ENCODE measurements around the gene PLP1. TPM values are rescaled to one million over a fixed set of nuclear protein-coding genes. Genes with fewer than 3 reads are reported as not detected.

The PLP1 gene
- polyA plus RNA-seq, 2 of the 4 experiments (the other 2 are of a cell fraction): not detected

DNA sequence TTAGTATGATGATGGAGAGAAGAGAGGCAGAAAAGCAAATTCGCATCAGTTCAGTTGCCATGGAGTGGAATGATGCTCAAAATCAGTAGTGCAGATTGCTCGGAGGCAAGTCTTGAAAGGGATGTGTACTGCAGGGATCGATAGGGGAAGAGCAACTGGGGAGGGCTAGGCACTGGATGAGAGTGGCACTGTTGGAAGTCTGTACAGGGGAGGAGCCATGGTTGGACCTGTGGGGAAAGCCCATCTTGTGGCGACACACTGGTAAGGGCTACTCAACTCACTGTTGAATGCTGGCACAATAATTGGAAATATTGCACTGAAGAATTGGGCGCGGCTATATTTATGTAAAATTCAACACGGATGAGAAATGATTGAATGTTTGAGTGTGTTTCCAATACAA lies 54.2 kb downstream of the PLP1 start:
- no peak for TF ChIP-seq HOXB13 (CRISPR knock-in tag; IDR thresholded peaks at IDR 0.05; ENCODE audit: low read depth)
- no peak for TF ChIP-seq KDM5A (IDR thresholded peaks at IDR 0.05)
- TF ChIP-seq, protein P1, sequence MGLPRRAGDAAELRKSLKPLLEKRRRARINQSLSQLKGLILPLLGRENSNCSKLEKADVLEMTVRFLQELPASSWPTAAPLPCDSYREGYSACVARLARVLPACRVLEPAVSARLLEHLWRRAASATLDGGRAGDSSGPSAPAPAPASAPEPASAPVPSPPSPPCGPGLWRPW (IDR thresholded peaks at IDR 0.05): no peak
- no peak for TF ChIP-seq KDM1A (IDR thresholded peaks at IDR 0.05; ENCODE audit: low read depth)
- TF ChIP-seq, protein P2, sequence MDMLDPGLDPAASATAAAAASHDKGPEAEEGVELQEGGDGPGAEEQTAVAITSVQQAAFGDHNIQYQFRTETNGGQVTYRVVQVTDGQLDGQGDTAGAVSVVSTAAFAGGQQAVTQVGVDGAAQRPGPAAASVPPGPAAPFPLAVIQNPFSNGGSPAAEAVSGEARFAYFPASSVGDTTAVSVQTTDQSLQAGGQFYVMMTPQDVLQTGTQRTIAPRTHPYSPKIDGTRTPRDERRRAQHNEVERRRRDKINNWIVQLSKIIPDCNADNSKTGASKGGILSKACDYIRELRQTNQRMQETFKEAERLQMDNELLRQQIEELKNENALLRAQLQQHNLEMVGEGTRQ (IDR thresholded peaks at IDR 0.05): no peak
- TF ChIP-seq HDAC2 (IDR thresholded peaks at IDR 0.05): no peak
- TF ChIP-seq JUNB (IDR thresholded peaks at IDR 0.05): no peak
- no peak for TF ChIP-seq ZSCAN20 (CRISPR knock-in tag; IDR thresholded peaks at IDR 0.05)
- TF ChIP-seq FOSL2 (IDR thresholded peaks at IDR 0.05): no peak
- no peak for TF ChIP-seq FOSL2 (CRISPR knock-in tag; IDR thresholded peaks at IDR 0.05)
- 60% methylated on average over 7 of the region's 7 CpGs for WGBS (ENCODE audit: missing lambda C conversion rate)
- no peak overlapping the region for H3K4me3 ChIP-seq
- ATAC-seq: no peak
- ChIA-PET POLR2A (no interaction called here), CTCF (interaction anchor here (1.0 to 1.8 kb wide), 3 partner anchors 12 to 14 kb away, joined by 5 to 11 read pairs (median 7); no protein-coding TSS in a partner anchor)
- no peak overlapping the region for H3K27ac ChIP-seq
- no peak for DNase-seq (ENCODE audit: low read depth in 1 of 2, low spot score in 1 of 2)
- H3K4me1 ChIP-seq: no peaks in the 10 kb centered on the region
- no peaks in the 10 kb centered on the region for H3K9me3 ChIP-seq
- FAIRE-seq: no peak
- H3K4me2 ChIP-seq: no peak overlapping the region

DNA sequence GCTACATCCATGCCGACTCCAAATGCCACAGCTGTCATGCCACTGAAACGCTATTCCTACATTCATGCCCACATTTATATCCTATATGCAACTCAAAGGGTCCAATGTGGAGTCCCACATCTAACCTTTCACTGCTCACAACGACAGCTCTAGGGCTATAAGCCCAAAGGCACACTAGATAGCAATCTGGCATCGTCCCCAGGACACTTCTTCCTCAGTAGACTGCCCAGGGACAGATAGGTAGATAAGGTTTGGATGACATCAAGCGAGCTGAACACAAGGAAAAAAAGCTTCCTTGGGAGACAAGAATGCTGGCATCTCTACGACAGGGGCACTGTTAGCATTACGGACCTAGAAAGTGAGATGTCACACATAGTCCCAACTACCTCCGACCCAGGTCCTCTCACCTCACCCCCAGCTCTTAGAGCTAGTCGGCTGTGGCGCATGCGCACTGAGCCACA lies 54.7 kb downstream of the PLP1 start:
- Histone ChIP-seq H3K4me2 (peak overlapping the region; percentile 86), H3K9me3 (no peaks in the 10 kb centered on the region), H3K4me1 (no peaks in the 10 kb centered on the region), H3K4me3 (peak overlapping the region; percentile 59), H3K27ac (no peak overlapping the region; a peak in 1 of 6 replicates)
- no peak for TF ChIP-seq HEYL (CRISPR knock-in tag; IDR thresholded peaks at IDR 0.05)
- TF ChIP-seq, protein P3, sequence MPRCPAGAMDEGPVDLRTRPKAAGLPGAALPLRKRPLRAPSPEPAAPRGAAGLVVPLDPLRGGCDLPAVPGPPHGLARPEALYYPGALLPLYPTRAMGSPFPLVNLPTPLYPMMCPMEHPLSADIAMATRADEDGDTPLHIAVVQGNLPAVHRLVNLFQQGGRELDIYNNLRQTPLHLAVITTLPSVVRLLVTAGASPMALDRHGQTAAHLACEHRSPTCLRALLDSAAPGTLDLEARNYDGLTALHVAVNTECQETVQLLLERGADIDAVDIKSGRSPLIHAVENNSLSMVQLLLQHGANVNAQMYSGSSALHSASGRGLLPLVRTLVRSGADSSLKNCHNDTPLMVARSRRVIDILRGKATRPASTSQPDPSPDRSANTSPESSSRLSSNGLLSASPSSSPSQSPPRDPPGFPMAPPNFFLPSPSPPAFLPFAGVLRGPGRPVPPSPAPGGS (IDR thresholded peaks at IDR 0.05): no peak
- TF ChIP-seq, protein P4, sequence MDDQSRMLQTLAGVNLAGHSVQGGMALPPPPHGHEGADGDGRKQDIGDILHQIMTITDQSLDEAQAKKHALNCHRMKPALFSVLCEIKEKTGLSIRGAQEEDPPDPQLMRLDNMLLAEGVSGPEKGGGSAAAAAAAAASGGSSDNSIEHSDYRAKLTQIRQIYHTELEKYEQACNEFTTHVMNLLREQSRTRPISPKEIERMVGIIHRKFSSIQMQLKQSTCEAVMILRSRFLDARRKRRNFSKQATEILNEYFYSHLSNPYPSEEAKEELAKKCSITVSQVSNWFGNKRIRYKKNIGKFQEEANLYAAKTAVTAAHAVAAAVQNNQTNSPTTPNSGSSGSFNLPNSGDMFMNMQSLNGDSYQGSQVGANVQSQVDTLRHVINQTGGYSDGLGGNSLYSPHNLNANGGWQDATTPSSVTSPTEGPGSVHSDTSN (IDR thresholded peaks at IDR 0.05): no peak
- no peak for TF ChIP-seq GATA3 (IDR thresholded peaks at IDR 0.05; ENCODE audit: borderline replicate concordance)
- TF ChIP-seq ZC3H11A (IDR thresholded peaks at IDR 0.05): no peak
- WGBS (ENCODE audit: missing lambda C conversion rate): 10% methylated on average over 11 of the region's 11 CpGs
- ATAC-seq: peak; percentile 47 to 63; a peak in 4 of 6 replicates
- no peak for FAIRE-seq
- peak; percentile 48 to 66 for DNase-seq (ENCODE audit: low read depth in 1 of 2, low spot score in 1 of 2)
- CTCF ChIA-PET: interaction anchor here (1.0 to 1.8 kb wide), 3 partner anchors 12 to 14 kb away, joined by 5 to 11 read pairs (median 7); no protein-coding TSS in a partner anchor
- POLR2A ChIA-PET: interaction anchor here (0.6 kb wide), 1 partner anchor 71 kb away, joined by 6 read pairs; no protein-coding TSS in a partner anchor

DNA sequence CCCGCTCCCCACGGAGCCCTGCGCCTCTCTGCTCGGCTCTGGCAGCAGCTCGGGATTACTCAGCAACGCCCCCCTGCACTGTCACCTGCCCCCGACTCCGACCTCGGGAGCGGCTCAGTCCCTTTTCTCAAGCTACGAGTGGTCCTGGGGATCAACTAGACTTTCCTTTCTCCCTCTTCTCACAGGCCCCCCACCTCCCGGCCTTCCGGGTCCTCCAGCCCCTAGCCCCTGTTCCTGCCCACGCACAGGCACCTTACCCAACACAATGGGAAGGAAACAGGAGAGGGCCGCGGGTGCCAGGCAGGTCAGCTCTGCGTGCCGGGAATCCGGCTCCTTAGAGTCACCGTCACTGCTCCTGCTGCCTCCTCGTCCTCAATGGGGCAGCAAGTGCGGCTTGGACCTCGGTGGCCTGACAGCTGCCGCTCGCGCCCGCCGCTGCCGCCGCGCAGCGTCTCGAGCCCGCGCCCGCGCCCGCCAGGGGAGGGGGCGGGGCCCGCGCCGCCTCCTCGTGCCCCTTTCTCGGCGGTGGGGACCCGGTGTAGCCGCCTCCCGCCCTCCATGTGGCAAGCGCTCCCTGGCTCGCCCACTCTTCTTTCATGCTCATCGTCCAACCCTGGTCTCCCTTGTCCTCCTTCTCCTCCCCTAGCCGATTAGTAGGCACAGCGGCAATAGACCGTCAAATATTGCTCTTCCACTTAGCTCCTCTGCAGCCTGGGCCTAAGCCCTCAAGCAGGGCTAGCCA lies 55.3 kb downstream of the PLP1 start, which contains the start of gene RAB9B:
RAB9B (minus strand) TSS at position 455 of the 742 bp plus-strand sequence. CDS start 6,473 bp downstream, outside the sequence.
- DNase-seq (ENCODE audit: low read depth in 1 of 2, low spot score in 1 of 2): no peak
- H3K4me2 ChIP-seq: peak within 1 kb of the TSS; percentile 86
- WGBS (ENCODE audit: missing lambda C conversion rate): 22% methylated on average over 21 of the region's 54 CpGs
- H3K4me3 ChIP-seq: peak within 1 kb of the TSS; percentile 59
- H3K4me1 ChIP-seq: no peaks in the 10 kb centered on the region
- ChIA-PET CTCF (interaction anchor here (1.0 to 1.8 kb wide), 4 partner anchors 13 to 17 kb away, joined by 3 to 11 read pairs (median 6); no protein-coding TSS in a partner anchor), POLR2A (interaction anchor here (0.6 kb wide), 1 partner anchor 70 kb away, joined by 6 read pairs; no protein-coding TSS in a partner anchor)
- ATAC-seq: peak; percentile 88 to 97
- peak within 1 kb of the TSS in 1 of 2 experiments; percentile 75; a peak in 4 of 6 replicates for H3K27ac ChIP-seq
- no peaks in the 10 kb centered on the region for H3K9me3 ChIP-seq
- no peak for FAIRE-seq
- TF ChIP-seq EP300 (IDR thresholded peaks at IDR 0.05) (no peak), RARB (CRISPR knock-in tag; IDR thresholded peaks at IDR 0.05) (no peak), ZSCAN20 (CRISPR knock-in tag; IDR thresholded peaks at IDR 0.05) (no peak), GATA3 (IDR thresholded peaks at IDR 0.05; ENCODE audit: borderline replicate concordance) (no peak), EHF (CRISPR knock-in tag; IDR thresholded peaks at IDR 0.05) (no peak), FOXS1 (CRISPR knock-in tag; IDR thresholded peaks at IDR 0.05) (no peak), CEBPB (IDR thresholded peaks at IDR 0.05) (no peak), SREBF2 (IDR thresholded peaks at IDR 0.05) (no peak), MAFK (IDR thresholded peaks at IDR 0.05; ENCODE audit: partially characterized antibody) (no peak), HOXB5 (CRISPR knock-in tag; IDR thresholded peaks at IDR 0.05) (no peak), TFCP2L1 (CRISPR knock-in tag; IDR thresholded peaks at IDR 0.05) (no peak)
- TF ChIP-seq, protein P2 (IDR thresholded peaks at IDR 0.05): no peak
- TF ChIP-seq, protein P5, sequence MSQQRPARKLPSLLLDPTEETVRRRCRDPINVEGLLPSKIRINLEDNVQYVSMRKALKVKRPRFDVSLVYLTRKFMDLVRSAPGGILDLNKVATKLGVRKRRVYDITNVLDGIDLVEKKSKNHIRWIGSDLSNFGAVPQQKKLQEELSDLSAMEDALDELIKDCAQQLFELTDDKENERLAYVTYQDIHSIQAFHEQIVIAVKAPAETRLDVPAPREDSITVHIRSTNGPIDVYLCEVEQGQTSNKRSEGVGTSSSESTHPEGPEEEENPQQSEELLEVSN (IDR thresholded peaks at IDR 0.05; ENCODE audit: borderline replicate concordance, low read depth): no peak
- TF ChIP-seq, protein P4 (IDR thresholded peaks at IDR 0.05): no peak
- TF ChIP-seq, protein P6, sequence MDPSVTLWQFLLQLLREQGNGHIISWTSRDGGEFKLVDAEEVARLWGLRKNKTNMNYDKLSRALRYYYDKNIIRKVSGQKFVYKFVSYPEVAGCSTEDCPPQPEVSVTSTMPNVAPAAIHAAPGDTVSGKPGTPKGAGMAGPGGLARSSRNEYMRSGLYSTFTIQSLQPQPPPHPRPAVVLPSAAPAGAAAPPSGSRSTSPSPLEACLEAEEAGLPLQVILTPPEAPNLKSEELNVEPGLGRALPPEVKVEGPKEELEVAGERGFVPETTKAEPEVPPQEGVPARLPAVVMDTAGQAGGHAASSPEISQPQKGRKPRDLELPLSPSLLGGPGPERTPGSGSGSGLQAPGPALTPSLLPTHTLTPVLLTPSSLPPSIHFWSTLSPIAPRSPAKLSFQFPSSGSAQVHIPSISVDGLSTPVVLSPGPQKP (IDR thresholded peaks at IDR 0.05; ENCODE audit: low read depth, low read length): no peak

Measured in A549 (cell line).